K562 (cell line): Measurements from ENCODE around the gene KCNK4. TPM values are rescaled to one million over a fixed set of nuclear protein-coding genes. Genes with fewer than 3 reads are reported as not detected.

ENCODE experiments used
- BRF1 ChIP-seq: IDR thresholded peaks from 3 replicates; pipeline ENCODE4 v1.6.1; 2011; ENCODE audit warnings: borderline replicate concordance, mild to moderate bottlenecking; ENCODE audit not compliant: insufficient read length; ENCODE audit errors: extremely low read depth
- CHD2 ChIP-seq: IDR thresholded peaks from 2 replicates; pipeline ENCODE4 v1.6.1; 2011; ENCODE audit warnings: low read depth, low read length
- DACH1 ChIP-seq: fragments of 450-650 bp; IDR thresholded peaks from 2 replicates; pipeline ENCODE4 v1.6.1; 2018; ENCODE audit not compliant: partially characterized antibody
- GTF2A2 ChIP-seq: IDR thresholded peaks from 2 replicates; pipeline ENCODE4 v1.6.1; 2016; ENCODE audit warnings: mild to moderate bottlenecking, missing genetic modification characterization, missing compliant biosample characterization
- HIVEP1 ChIP-seq: fragments of 250-450 bp; sonication (Bioruptor Pico); IDR thresholded peaks from 2 replicates; pipeline ENCODE4 v1.4.0; 2020; ENCODE audit warnings: mild to moderate bottlenecking
- HNRNPUL1 ChIP-seq: fragments of 200-400 bp; formaldehyde crosslinking; IDR thresholded peaks from 2 replicates; pipeline ENCODE4 v1.6.1; 2017; ENCODE audit warnings: low read length
- KAT2B ChIP-seq: IDR thresholded peaks from one replicate; pipeline ENCODE4 v1.6.1; 2012; ENCODE audit warnings: low read depth, mild to moderate bottlenecking, control low read depth, inconsistent platforms, low read length, moderate library complexity
- KDM1A ChIP-seq, 2 experiments: fragments of 450-650 bp; IDR thresholded peaks; 2 replicates each; pipeline ENCODE4 v1.6.1; 2016; ENCODE audit warnings: mild to moderate bottlenecking in 2 of 2
- KDM4B ChIP-seq, 2 experiments: fragments of 450-650 bp in 1 of 2; sonication (generic) in 1 of 2; IDR thresholded peaks; 2 replicates each; pipeline ENCODE4 v1.6.1; 2016 to 2017; ENCODE audit warnings: borderline replicate concordance in 2 of 2, antibody characterized with exemption in 1 of 2, low read depth in 1 of 2, mild to moderate bottlenecking in 1 of 2
- MCM7 ChIP-seq, 2 experiments: fragments of 450-650 bp; IDR thresholded peaks; 2 replicates each; pipeline ENCODE4 v1.6.1; 2016 to 2018
- NFIX ChIP-seq: fragments of 250-450 bp; sonication (Bioruptor Pico); IDR thresholded peaks from 2 replicates; pipeline ENCODE4 v1.4.0; 2020; ENCODE audit warnings: low read depth, mild to moderate bottlenecking, moderate library complexity
- PHTF2 ChIP-seq: fragments of 250-450 bp; sonication (Bioruptor Pico); IDR thresholded peaks from 2 replicates; pipeline ENCODE4 v1.5.0; 2021; ENCODE audit warnings: mild to moderate bottlenecking
- PTRF ChIP-seq: fragments of 450-650 bp; IDR thresholded peaks from 2 replicates; pipeline ENCODE4 v1.6.1; 2016; ENCODE audit warnings: mild to moderate bottlenecking, missing genetic modification characterization, missing compliant biosample characterization
- RBM14 ChIP-seq: fragments of 200-400 bp; formaldehyde crosslinking; IDR thresholded peaks from 2 replicates; pipeline ENCODE4 v1.6.1; 2018; ENCODE audit warnings: low read depth, mild to moderate bottlenecking, low read length, moderate library complexity, borderline replicate concordance; ENCODE audit not compliant: insufficient read depth
- RFX1 ChIP-seq: fragments of 450-650 bp; IDR thresholded peaks from 2 replicates; pipeline ENCODE4 v1.6.1; 2016; ENCODE audit warnings: mild to moderate bottlenecking, moderate library complexity
- SIN3A ChIP-seq, 2 experiments: fragments of 150-350 bp in 1 of 2; IDR thresholded peaks; 2 replicates each; pipeline ENCODE4 v1.6.1; 2011 to 2016; ENCODE audit warnings: borderline replicate concordance in 2 of 2, low read depth in 2 of 2, low read length in 2 of 2, mild to moderate bottlenecking in 2 of 2, moderate library complexity in 2 of 2; ENCODE audit not compliant: control insufficient read depth in 1 of 2
- SP2 ChIP-seq: IDR thresholded peaks from 2 replicates; pipeline ENCODE4 v1.6.1; 2011; ENCODE audit warnings: mild to moderate bottlenecking, low read depth, low read length, moderate library complexity; ENCODE audit not compliant: poor library complexity, severe bottlenecking; ENCODE audit errors: extremely low read depth
- TAL1 ChIP-seq: fragments of 450-650 bp; IDR thresholded peaks from 2 replicates; pipeline ENCODE4 v1.6.1; 2016; ENCODE audit warnings: mild to moderate bottlenecking
- ZNF274 ChIP-seq: IDR thresholded peaks from 2 replicates; pipeline ENCODE4 v1.6.1; 2011; ENCODE audit warnings: low read depth, mild to moderate bottlenecking, low read length, moderate library complexity, borderline replicate concordance
- ZNF445 ChIP-seq: fragments of 250-450 bp; sonication (Bioruptor Pico); IDR thresholded peaks from 2 replicates; pipeline ENCODE4 v1.4.0; 2020; ENCODE audit warnings: low read depth, mild to moderate bottlenecking, moderate library complexity
- ZSCAN32 ChIP-seq: fragments of 450-650 bp; formaldehyde crosslinking; IDR thresholded peaks from 2 replicates; pipeline ENCODE4 v1.4.0; 2020; ENCODE audit warnings: mild to moderate bottlenecking, moderate library complexity
- polyA plus RNA-seq, 8 experiments: library from polyadenylated mRNA; depleted of rRNA in 4 of 8; stranded (reverse) in 5 of 8; unstranded in 3 of 8; fragments of >200 nt; fragmentation: Nextera tagmentation in 2 of 8; fragmentation: Illumina TruSeq in 1 of 8; extraction: Ambion mirVana in 2 of 8; extraction: Trizol in 1 of 8; gene quantifications; 2 replicates each; pipeline versions ENCODE4 v1.2.1 to v1.2.3, GENCODE V29; 2011 to 2014; ENCODE audit warnings: inconsistent platforms in 1 of 8, missing spikeins in 1 of 8
- total RNA-seq, 7 experiments: library from RNA; depleted of rRNA in 6 of 7; stranded (reverse); fragments of >200 nt in 6 of 7; fragmentation: Illumina TruSeq in 2 of 7; extraction: Trizol in 2 of 7; gene quantifications; 2 replicates each; pipeline versions ENCODE4 v1.2.1 to v1.2.3, GENCODE V29; 2011 to 2021; ENCODE audit warnings: low replicate concordance in 1 of 7
- TF ChIP-seq, protein P1 (sequence below): fragments of 450-650 bp; IDR thresholded peaks from 2 replicates; pipeline ENCODE4 v1.6.1; 2016; ENCODE audit warnings: mild to moderate bottlenecking
- TF ChIP-seq, protein P2 (sequence below): fragments of 250-450 bp; sonication (Bioruptor Pico); IDR thresholded peaks from 2 replicates; pipeline ENCODE4 v1.4.0; 2020; ENCODE audit warnings: mild to moderate bottlenecking, moderate library complexity, borderline replicate concordance

The KCNK4 gene
- total and polyA plus RNA-seq, 9 of the 15 experiments (the other 6 are each of a cell fraction or from before 2014, with no cell fraction given) = not detected

DNA sequence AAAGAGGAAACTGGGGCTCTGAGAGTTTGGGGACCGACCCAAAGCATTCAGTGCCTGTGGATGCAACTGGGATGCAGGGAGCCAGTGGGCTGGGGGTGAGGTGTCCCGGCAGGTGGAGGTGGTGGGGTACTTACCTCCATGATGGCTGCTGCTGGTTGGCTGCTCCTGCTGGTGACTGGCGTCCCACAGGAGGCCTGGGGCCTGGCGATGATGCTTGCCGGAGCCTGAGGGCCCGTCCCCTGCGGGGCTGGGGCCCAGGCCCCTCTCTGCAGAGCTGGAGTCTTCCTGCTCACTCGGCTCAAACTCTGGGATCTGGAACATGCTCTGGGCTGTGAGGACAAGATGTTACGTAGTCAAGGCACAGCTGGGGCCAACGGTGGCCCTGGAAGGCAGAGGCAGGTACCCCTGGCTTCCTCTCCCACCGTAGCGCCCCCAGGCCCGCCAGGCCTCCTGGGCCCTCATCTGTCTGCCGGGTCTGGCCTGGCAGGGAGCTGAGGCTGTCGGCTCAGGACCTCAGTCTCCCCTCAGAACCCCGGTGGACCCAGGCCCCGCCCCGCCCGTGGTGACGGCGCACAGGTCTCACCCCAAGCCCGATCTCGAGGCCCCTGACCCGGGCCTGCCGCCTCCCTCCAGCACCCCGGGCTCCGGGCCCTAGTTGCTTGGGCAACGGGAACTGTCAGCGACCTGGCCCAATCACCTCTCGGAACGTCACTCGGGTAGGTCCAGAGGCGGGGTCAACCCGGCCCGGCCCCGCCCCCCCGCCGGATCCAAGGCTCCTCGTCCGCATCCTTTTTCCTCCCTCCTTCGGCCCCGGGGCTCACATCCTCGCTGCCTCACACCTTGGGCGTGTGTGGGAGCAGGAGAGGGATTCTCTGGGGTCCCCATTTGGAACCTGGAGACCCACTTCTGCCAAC, 6.8 kb upstream of the KCNK4 start, which contains the start of gene BAD (continued):
- TF ChIP-seq BRF1 (no peak), ZNF445 (no peak), GTF2A2 (tag) (no peak), PHTF2 (CRISPR knock-in tag) (no peak), MCM7 (IDR thresholded peaks at IDR 0.05) (no peak), ZNF274 (no peak), HIVEP1 (CRISPR knock-in tag) (no peak), HNRNPUL1 (no peak), KAT2B (no peak), CHD2 (peak; percentile 57; the same call in 1 of the 2 replicates), SP2 (peak; percentile 71), ZSCAN32 (CRISPR knock-in tag) (no peak), TAL1 (no peak), RBM14 (no peak), SIN3A (IDR thresholded peaks at IDR 0.05; ENCODE audit: borderline replicate concordance in 2 of 2, control insufficient read depth in 1 of 2, low read depth in 2 of 2, low read length in 2 of 2) (no peak), KDM4B (IDR thresholded peaks at IDR 0.05; ENCODE audit: borderline replicate concordance in 2 of 2, low read depth in 1 of 2) (no peak), NFIX (CRISPR knock-in tag) (no peak), KDM1A (IDR thresholded peaks at IDR 0.05) (no peak), RFX1 (peak; percentile 97), DACH1 (no peak), PTRF (tag) (no peak)
- TF ChIP-seq, protein P1, sequence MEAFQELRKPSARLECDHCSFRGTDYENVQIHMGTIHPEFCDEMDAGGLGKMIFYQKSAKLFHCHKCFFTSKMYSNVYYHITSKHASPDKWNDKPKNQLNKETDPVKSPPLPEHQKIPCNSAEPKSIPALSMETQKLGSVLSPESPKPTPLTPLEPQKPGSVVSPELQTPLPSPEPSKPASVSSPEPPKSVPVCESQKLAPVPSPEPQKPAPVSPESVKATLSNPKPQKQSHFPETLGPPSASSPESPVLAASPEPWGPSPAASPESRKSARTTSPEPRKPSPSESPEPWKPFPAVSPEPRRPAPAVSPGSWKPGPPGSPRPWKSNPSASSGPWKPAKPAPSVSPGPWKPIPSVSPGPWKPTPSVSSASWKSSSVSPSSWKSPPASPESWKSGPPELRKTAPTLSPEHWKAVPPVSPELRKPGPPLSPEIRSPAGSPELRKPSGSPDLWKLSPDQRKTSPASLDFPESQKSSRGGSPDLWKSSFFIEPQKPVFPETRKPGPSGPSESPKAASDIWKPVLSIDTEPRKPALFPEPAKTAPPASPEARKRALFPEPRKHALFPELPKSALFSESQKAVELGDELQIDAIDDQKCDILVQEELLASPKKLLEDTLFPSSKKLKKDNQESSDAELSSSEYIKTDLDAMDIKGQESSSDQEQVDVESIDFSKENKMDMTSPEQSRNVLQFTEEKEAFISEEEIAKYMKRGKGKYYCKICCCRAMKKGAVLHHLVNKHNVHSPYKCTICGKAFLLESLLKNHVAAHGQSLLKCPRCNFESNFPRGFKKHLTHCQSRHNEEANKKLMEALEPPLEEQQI = no peak
- TF ChIP-seq, protein P2, sequence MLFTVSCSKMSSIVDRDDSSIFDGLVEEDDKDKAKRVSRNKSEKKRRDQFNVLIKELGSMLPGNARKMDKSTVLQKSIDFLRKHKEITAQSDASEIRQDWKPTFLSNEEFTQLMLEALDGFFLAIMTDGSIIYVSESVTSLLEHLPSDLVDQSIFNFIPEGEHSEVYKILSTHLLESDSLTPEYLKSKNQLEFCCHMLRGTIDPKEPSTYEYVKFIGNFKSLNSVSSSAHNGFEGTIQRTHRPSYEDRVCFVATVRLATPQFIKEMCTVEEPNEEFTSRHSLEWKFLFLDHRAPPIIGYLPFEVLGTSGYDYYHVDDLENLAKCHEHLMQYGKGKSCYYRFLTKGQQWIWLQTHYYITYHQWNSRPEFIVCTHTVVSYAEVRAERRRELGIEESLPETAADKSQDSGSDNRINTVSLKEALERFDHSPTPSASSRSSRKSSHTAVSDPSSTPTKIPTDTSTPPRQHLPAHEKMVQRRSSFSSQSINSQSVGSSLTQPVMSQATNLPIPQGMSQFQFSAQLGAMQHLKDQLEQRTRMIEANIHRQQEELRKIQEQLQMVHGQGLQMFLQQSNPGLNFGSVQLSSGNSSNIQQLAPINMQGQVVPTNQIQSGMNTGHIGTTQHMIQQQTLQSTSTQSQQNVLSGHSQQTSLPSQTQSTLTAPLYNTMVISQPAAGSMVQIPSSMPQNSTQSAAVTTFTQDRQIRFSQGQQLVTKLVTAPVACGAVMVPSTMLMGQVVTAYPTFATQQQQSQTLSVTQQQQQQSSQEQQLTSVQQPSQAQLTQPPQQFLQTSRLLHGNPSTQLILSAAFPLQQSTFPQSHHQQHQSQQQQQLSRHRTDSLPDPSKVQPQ (CRISPR knock-in tag) = no peak
